Right forelimb (tissue), 1 donor: ENCODE data around the gene HEPACAM.
A peak's percentile ranks its signal among the peaks of the same experiment; 100 is the strongest.
"Not testable (repeated sequence)": the region's sequence is repeated elsewhere in the genome, so short reads cannot be mapped to it uniquely, and the experiment has no call there.

Source experiments
- DNase-seq: peaks from one replicate; pipeline ENCODE4 v3.0.0-alpha.2; 2018

The HEPACAM gene, protein sequence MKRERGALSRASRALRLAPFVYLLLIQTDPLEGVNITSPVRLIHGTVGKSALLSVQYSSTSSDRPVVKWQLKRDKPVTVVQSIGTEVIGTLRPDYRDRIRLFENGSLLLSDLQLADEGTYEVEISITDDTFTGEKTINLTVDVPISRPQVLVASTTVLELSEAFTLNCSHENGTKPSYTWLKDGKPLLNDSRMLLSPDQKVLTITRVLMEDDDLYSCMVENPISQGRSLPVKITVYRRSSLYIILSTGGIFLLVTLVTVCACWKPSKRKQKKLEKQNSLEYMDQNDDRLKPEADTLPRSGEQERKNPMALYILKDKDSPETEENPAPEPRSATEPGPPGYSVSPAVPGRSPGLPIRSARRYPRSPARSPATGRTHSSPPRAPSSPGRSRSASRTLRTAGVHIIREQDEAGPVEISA

DNA sequence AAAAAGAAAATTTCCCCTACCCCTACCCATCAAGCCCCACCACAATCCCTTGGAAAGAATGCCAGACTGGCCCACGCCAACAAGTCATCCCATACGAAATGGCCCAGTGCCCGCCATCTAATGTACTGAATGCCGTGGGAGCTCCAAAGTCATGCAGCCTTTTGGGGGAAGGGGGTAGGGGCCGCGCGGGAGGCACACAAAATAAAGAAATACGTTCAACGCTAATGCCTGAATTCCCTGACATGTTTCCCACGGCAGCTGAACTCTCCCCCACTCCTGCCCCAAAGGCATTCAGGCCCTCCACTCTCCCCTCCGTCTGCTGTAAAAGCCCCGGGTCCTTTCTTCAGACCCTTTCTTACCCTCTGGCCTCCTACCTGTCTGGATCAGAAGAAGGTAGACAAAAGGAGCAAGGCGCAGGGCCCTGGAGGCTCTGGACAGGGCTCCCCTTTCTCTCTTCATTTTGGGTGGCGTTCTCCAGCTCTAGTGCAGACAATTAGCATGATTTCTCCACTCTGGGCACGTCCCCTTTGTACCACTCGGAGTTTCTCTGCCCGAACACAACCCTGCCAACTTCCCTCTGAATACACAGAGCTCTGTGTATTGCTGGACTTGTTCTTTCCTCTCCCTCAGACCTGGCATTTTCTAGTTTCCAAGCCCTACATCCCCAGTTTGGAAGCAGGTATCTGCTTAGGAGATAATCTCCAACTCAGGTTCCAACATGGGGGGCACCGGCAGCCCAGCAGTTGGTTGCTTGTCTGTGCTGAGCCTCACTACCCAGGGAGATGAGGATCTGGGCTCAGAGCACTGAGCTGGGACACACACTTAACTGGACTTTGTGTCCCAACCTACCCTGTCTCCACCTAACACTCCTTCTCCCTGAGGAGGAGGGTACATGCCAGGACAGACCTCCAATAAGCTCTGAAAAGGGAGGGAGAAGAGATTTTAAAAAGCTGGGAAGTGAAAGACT, at the start of gene HEPACAM:
Gene HEPACAM (minus strand): TSS at position 500 of the 967 bp plus-strand sequence. CDS start 41 bp downstream, at position 459.
- DNase-seq: no peak

- DNase-seq: no peak
Measured at GRCh38 chr11:124984512-124984854, 48.6 kb upstream of the HEPACAM start.

GRCh38 chr11:124983674-124984511, 48.0 kb upstream of the HEPACAM start:
- DNase-seq: no peak

DNA sequence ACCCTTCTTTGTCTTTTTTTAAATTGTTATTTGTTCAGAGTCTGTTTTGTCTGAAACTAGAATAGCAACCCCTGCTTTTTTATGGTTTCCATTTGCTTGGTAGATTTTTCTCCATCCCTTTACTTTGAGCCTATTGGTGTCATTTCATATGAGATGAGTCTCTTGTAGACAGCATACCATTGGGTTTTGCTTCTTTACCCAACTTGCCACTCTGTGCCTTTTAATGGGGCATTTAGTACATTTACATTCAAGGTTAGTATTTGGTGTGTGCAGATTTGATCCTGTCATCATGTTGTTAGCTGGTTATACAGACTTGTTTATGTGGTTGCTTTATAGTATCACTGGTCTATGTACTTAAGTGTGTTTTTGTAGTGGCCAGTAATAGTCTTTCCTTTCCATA, 46.2 kb upstream of the HEPACAM start:
- DNase-seq: no peak

GRCh38 chr11:124978316-124978715, 42.5 kb upstream of the HEPACAM start:
- no peak for DNase-seq

DNA sequence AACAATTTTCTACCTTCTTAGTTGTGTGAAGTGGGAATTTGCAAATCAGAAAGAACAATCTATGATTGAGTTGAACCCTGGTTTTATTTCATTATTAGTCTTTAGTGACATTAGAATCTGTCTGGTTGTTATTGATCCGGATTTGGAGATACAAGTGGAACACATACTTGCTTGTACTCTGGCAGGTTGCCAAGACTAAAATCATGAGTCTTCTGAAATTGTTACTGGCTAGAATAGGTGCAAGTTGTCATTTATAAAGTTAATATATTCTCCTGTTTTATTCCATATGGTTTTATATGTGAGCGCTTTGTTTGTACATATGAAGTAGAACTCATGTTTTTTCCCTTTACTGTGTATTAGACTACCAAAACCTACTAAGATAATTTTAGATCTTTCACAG, 41.2 kb upstream of the HEPACAM start:
- DNase-seq: no peak

- DNase-seq: no peak
Measured at GRCh38 chr11:124976531-124976930, 40.7 kb upstream of the HEPACAM start.

GRCh38 chr11:124971810-124972209, 36.0 kb upstream of the HEPACAM start:
- no peak for DNase-seq

- DNase-seq: no peak
Measured at GRCh38 chr11:124970925-124971324, 35.1 kb upstream of the HEPACAM start.

DNA sequence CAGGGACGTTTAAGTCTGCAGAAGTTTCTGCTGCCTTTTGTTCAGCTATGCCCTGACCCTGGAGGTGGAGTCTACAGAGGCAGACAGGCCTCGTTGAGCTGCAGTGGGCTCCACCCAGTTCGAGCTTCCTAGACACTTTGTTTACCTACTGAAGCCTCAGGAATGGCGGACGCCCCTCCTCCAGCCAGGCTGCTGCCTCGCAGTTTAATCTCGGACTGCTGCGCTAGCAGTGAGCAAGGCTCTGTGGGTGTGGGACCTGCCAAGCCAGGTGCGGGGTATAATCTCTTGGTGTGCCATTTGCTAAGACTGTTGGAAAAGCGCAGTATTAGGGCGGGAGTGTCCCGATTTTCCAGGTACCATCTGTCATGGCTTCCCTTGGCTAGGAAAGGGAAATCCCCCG, 32.4 kb upstream of the HEPACAM start:
- DNase-seq: not testable (repeated sequence)

DNA sequence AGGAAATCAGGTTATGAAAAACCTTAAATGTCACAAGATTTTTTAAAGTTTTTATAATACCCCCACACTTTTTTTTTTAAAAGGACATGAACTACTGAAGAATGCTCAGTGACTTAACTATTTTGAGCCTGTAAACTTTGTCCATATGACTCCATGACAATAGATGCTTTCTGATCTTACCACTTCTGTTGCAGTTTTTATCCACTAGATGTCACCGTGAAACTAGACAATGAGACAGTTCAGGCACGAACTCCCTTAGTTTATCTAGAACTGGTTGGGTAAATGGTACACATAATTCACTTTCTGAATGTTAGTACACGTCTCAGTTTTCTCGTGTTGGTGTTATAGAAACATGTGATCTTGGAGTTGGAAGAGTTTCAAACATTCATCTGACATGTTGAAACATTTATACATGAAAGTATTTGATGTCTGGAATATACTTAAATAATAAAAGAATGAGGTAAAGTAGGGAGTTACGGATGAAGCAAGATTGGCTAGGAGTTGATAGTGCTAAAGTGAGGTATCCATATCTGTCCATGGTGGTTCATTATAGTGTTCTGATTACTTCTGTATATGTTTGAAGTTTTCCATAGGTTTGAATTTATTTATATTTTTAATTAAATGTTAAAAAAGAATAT, 26.2 kb upstream of the HEPACAM start:
- DNase-seq: no peak

DNA sequence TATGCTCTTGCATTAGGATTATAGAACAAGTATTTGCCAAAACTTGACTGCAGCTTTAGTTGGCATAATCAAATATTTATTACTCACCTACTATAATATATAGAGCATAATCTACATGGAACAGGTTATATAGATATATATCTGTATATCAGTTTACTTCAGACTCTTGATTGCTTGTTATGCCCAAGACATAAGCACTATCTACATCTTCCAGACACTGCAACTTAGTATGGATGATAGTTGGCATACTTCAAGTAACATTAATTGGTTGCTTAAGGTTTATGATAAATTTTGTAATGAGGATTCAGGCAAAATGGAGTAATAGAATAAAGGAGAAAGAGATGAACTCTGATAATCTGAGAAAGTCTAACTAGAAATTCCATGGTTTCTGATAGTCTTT, 19.2 kb upstream of the HEPACAM start:
- DNase-seq: no peak

DNA sequence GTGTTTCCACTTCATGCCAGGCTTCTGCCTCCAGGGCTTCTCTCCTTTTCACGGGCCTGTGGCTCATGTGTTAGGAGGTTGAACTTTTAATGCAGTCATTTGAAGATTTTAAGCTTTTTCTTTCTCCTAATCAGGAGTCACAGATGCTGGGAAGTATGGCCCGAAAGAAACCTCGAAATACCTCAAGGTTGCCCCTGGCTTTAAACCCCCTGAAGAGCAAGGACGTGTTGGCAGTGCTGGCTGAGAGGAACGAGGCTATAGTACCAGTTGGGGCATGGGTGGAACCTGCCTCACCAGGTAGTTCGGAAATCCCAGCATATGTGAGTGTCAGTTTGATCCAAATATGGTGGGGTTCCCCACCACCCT, 18.7 kb upstream of the HEPACAM start:
- no peak for DNase-seq

GRCh38 chr11:124953753-124954589, 18.1 kb upstream of the HEPACAM start, which contains the start of gene CCDC15:
TSS of gene CCDC15 (plus strand) at chr11:124954202. CDS start at chr11:124954733, 531 bp downstream.
- peak; percentile 97 for DNase-seq

- no peak for DNase-seq
Measured at GRCh38 chr11:124951341-124951740, 15.5 kb upstream of the HEPACAM start.

GRCh38 chr11:124950601-124951330, 14.9 kb upstream of the HEPACAM start:
- no peak for DNase-seq

DNA sequence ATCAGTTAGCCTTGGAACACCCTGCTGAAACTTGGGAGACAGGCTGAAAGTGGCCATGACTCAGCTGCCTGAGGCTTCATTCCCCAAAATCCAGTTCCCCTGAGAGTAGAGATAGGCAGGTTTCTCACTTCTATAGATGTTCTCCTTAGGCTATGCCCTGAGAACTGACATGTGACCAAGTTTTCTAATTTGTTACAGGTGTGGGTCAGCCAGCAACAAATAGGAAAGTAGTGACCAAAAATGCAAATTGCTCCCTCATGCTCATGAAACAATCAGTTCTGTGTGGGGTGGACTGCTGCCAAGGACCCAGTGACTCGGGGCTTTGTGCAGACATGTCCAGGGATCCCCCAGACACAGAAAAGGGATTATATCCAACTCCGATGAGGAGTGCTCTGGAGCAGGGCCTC, 10.9 kb upstream of the HEPACAM start:
- DNase-seq: no peak

- DNase-seq: no peak
Measured at GRCh38 chr11:124945826-124946225, 10.0 kb upstream of the HEPACAM start.

DNA sequence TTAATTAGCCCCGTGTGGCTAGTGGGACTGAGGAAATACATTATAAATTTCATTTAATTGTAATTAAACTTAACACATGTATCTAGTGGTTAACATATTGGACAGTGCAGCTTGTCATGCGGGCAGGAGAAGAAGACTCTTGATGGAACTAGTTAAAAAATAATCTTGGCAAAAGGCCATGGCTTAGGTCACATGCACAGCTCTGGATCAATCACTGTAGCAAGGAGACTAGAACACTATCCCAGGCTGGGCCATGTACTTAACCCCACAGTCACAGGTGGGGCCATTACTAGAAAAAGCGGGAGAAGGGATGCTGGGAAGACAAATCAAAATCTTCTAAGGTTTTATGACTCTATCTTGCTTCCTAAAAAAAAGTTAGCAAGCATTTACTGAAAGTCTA, 8.7 kb upstream of the HEPACAM start:
- no peak for DNase-seq

DNA sequence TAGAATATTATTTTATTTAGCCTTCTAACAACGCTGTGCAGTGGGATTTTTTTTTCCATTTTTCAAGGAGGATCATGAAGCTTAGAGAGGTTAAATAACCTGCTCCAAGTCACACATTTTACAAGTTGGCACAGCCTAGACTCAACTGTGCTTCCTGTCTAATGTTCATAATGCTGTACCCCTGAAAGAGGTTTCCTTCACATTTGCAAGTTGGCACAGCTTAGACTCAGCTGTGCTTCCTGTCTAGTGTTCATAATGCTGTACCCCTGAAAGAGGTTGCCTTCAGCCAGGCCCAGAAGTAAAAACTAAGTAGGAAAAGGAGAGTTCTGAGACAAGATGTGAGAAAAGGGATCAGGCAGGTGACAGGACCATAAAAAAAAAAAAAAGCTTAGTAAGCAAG, 7.9 kb upstream of the HEPACAM start:
- no peak for DNase-seq

- DNase-seq: no peak
Measured at GRCh38 chr11:124943254-124943616, 7.4 kb upstream of the HEPACAM start.
